ENCODE data around the gene FHOD3.

FHOD3 gene

GRCh38 chr18:36776650-36777049 is 479.1 kb downstream of the FHOD3 start:
- POLR2A ChIA-PET: no interaction called here
- CTCF ChIA-PET: interaction anchor here (0.6 to 1.0 kb wide), 3 partner anchors 19 to 895 kb away, joined by 3 read pairs; no protein-coding TSS in a partner anchor
- Histone ChIP-seq H3K4me3 (ENCODE audit: low read depth, low read length) (no peak overlapping the region), H3K4me1 (ENCODE audit: control insufficient read depth, insufficient read depth, low read length) (no peaks in the 10 kb centered on the region), H3K9me3 (ENCODE audit: control insufficient read depth, insufficient read depth, low read depth, low read length) (no peaks in the 10 kb centered on the region), H3K27ac (ENCODE audit: extremely low read depth, low read depth, low read length) (no peak overlapping the region), H3K36me3 (ENCODE audit: control insufficient read depth in 2 of 2, insufficient read depth in 1 of 2, low read length in 2 of 2) (peaks cover 0 to 29% of the 10 kb centered on the region in 2 experiments; a peak in 1 of 3 replicates)
- TF ChIP-seq ZNF398 (tag by site-specific recombination; IDR thresholded peaks at IDR 0.05) (no peak), SP3 (tag by site-specific recombination; IDR thresholded peaks at IDR 0.05) (no peak), CTCF (tag by site-specific recombination; IDR thresholded peaks at IDR 0.05) (no peak), ZNF174 (tag by site-specific recombination; IDR thresholded peaks at IDR 0.05) (no peak), ZNF211 (tag by site-specific recombination; IDR thresholded peaks at IDR 0.05; ENCODE audit: low read depth) (no peak), ZNF747 (tag by site-specific recombination; IDR thresholded peaks at IDR 0.05) (no peak), HOXA7 (CRISPR knock-in tag; IDR thresholded peaks at IDR 0.05; ENCODE audit: borderline replicate concordance) (no peak), BCL11A (tag by site-specific recombination; IDR thresholded peaks at IDR 0.05; ENCODE audit: low read depth) (no peak), ZNF155 (tag by site-specific recombination; IDR thresholded peaks at IDR 0.05) (no peak), ZNF473 (tag by site-specific recombination; IDR thresholded peaks at IDR 0.05) (no peak)

GRCh38 chr18:36777566-36777965 is 480.1 kb downstream of the FHOD3 start:
- no peaks in the 10 kb centered on the region for H3K4me1 ChIP-seq (ENCODE audit: control insufficient read depth, insufficient read depth, low read length)
- CTCF ChIA-PET: no interaction called here
- peaks cover 0 to 37% of the 10 kb centered on the region in 2 experiments; a peak in 1 of 3 replicates for H3K36me3 ChIP-seq (ENCODE audit: control insufficient read depth in 2 of 2, insufficient read depth in 1 of 2, low read length in 2 of 2)
- no peaks in the 10 kb centered on the region for H3K9me3 ChIP-seq (ENCODE audit: control insufficient read depth, insufficient read depth, low read depth, low read length)
- H3K4me3 ChIP-seq (ENCODE audit: low read depth, low read length): no peak overlapping the region
- TF ChIP-seq ZNF610 (tag by site-specific recombination; IDR thresholded peaks at IDR 0.05; ENCODE audit: borderline replicate concordance) (no peak), ZNF366 (tag by site-specific recombination; conservative IDR thresholded peaks at IDR 0.05) (no peak), ZNF280C (tag by site-specific recombination; IDR thresholded peaks at IDR 0.05) (no peak), HOXA7 (CRISPR knock-in tag; IDR thresholded peaks at IDR 0.05; ENCODE audit: borderline replicate concordance) (no peak), ZNF768 (tag by site-specific recombination; IDR thresholded peaks at IDR 0.05) (no peak), ZNF529 (tag by site-specific recombination; IDR thresholded peaks at IDR 0.05; ENCODE audit: insufficient replicate concordance) (no peak), GFI1B (tag by site-specific recombination; IDR thresholded peaks at IDR 0.05) (no peak)
- H3K27ac ChIP-seq (ENCODE audit: extremely low read depth, low read depth, low read length): no peak overlapping the region
- POLR2A ChIA-PET: interaction anchor here (0.6 to 1.3 kb wide), 2 partner anchors 51 to 752 kb away, joined by 3 read pairs; partner anchors contain the start of genes KIAA1328 and TPGS2

- ChIA-PET CTCF (interaction anchor here (0.7 to 1.7 kb wide), 5 partner anchors 12 to 30 kb away, joined by 3 to 4 read pairs (median 4); no protein-coding TSS in a partner anchor), POLR2A (no interaction called here)
- H3K9me3 ChIP-seq (ENCODE audit: control insufficient read depth, insufficient read depth, low read depth, low read length): no peaks in the 10 kb centered on the region
- H3K4me1 ChIP-seq (ENCODE audit: control insufficient read depth, insufficient read depth, low read length): no peaks in the 10 kb centered on the region
- H3K4me3 ChIP-seq (ENCODE audit: low read depth, low read length): no peak overlapping the region
- H3K27ac ChIP-seq (ENCODE audit: extremely low read depth, low read depth, low read length): no peak overlapping the region
- peaks cover 0 to 44% of the 10 kb centered on the region in 2 experiments; a peak in 1 of 3 replicates for H3K36me3 ChIP-seq (ENCODE audit: control insufficient read depth in 2 of 2, insufficient read depth in 1 of 2, low read length in 2 of 2)
- no peak for TF ChIP-seq SALL2 (tag by site-specific recombination; IDR thresholded peaks at IDR 0.05; ENCODE audit: borderline replicate concordance)
- TF ChIP-seq ZNF626 (tag by site-specific recombination; IDR thresholded peaks at IDR 0.05): no peak
- TF ChIP-seq ZNF26 (tag by site-specific recombination; IDR thresholded peaks at IDR 0.05): no peak
- TF ChIP-seq ZNF138 (tag by site-specific recombination; IDR thresholded peaks at IDR 0.05; ENCODE audit: borderline replicate concordance): no peak
- no peak for TF ChIP-seq CTCF (tag by site-specific recombination; IDR thresholded peaks at IDR 0.05)
These were observed 483.2 kb downstream of the FHOD3 start for GRCh38 chr18:36780748-36781147.
